A549 (cell line): ENCODE results near the gene SUMF1.

Experiments used
- CHD2 ChIP-seq: fragments of 150-350 bp; IDR thresholded peaks from 2 replicates; pipeline ENCODE4 v1.6.1; 2014; ENCODE audit warnings: low read length; ENCODE audit not compliant: partially characterized antibody
- CTCF ChIP-seq: fragments of >200 bp; sonication (Bioruptor Twin); formaldehyde crosslinking; IDR thresholded peaks from 3 replicates; pipeline ENCODE4 v1.5.1; 2016
- EP300 ChIP-seq, 2 experiments: fragments of >200 bp; sonication (Bioruptor Twin); formaldehyde crosslinking; IDR thresholded peaks; 2 replicates in 1 of 2; 3 replicates in 1 of 2; pipeline ENCODE4 v1.6.1; 2016 to 2017
- HOXA7 ChIP-seq: fragments of 250-450 bp; sonication (Bioruptor Pico); IDR thresholded peaks from 2 replicates; pipeline ENCODE4 v1.5.0; 2020; ENCODE audit warnings: mild to moderate bottlenecking, moderate library complexity
- JUN ChIP-seq, 2 experiments: fragments of >200 bp; sonication (Bioruptor Twin); formaldehyde crosslinking; IDR thresholded peaks; 2 replicates in 1 of 2; 3 replicates in 1 of 2; pipeline ENCODE4 v1.6.1; 2016 to 2017
- JUNB ChIP-seq: fragments of >200 bp; sonication (Bioruptor Twin); formaldehyde crosslinking; IDR thresholded peaks from 2 replicates; pipeline ENCODE4 v1.6.1; 2016
- PBX3 ChIP-seq: IDR thresholded peaks from 2 replicates; pipeline ENCODE4 v1.6.1; 2012
- PHF8 ChIP-seq: fragments of 200-600 bp; sonication (generic); IDR thresholded peaks from 2 replicates; pipeline ENCODE4 v1.6.1; 2016; ENCODE audit warnings: low read depth, mild to moderate bottlenecking, antibody characterized with exemption, moderate library complexity, borderline replicate concordance
- POLR2A ChIP-seq: IDR thresholded peaks from 2 replicates; pipeline ENCODE4 v1.6.1; 2012; ENCODE audit warnings: mild to moderate bottlenecking, low read length
- REST ChIP-seq: fragments of 200-600 bp; sonication (generic); IDR thresholded peaks from 2 replicates; pipeline ENCODE4 v1.6.1; 2016; ENCODE audit warnings: antibody characterized with exemption, mild to moderate bottlenecking, moderate library complexity

- TF ChIP-seq CTCF (no peak), POLR2A (no peak), HOXA7 (CRISPR knock-in tag) (no peak), EP300 (IDR thresholded peaks at IDR 0.05) (no peak), CHD2 (no peak), JUNB (no peak), PHF8 (no peak), JUN (IDR thresholded peaks at IDR 0.05) (no peak), PBX3 (no peak), REST (no peak)
Observed at GRCh38 chr3:4399476-4399875, 67.6 kb downstream of the SUMF1 start.
